Esophagus squamous epithelium (tissue), 5 donors: ENCODE results near the gene CAMKMT. TPM values are rescaled to one million over a fixed set of nuclear protein-coding genes. Genes with fewer than 3 reads are reported as not detected.

Experiments used
- DNase-seq: peaks from one replicate; lab custom pipeline; 2025; lab: John Stamatoyannopoulos, UW
- H3K27ac ChIP-seq, 4 donors: fragments of 200-600 bp; sonication (generic); one replicate each; pipeline ENCODE4 v1.5.1; 2016 to 2019; ENCODE audit warnings: mild to moderate bottlenecking in 1 of 4
- H3K27me3 ChIP-seq, 4 donors: fragments of 200-600 bp; sonication (generic); 1 replicate in 3 of 4; 2 replicates in 1 of 4; pipeline versions ENCODE4 v1.5.1 to v1.6.0; 2017 to 2021; ENCODE audit warnings: antibody characterized with exemption in 1 of 4
- H3K36me3 ChIP-seq, 3 donors: fragments of 200-600 bp; sonication (generic); one replicate each; pipeline ENCODE4 v1.5.1; 2016 to 2019
- H3K4me1 ChIP-seq, 3 donors: fragments of 200-600 bp; sonication (generic); one replicate each; pipeline ENCODE4 v1.5.1; 2017 to 2019
- H3K4me3 ChIP-seq, 4 donors: fragments of 200-600 bp; sonication (generic); 1 replicate in 3 of 4; 2 replicates in 1 of 4; pipeline ENCODE4 v1.5.1; 2016 to 2019; ENCODE audit warnings: mild to moderate bottlenecking in 2 of 4, moderate library complexity in 1 of 4
- H3K9me3 ChIP-seq, 3 donors: fragments of 200-600 bp; sonication (generic); one replicate each; pipeline ENCODE4 v1.5.1; 2016 to 2019
- POLR2A ChIP-seq, 4 donors: fragments of 450-650 bp; IDR thresholded peaks; one replicate each; pipeline ENCODE4 v1.6.1; 2017; ENCODE audit warnings: antibody characterized with exemption in 4 of 4, mild to moderate bottlenecking in 4 of 4, moderate library complexity in 3 of 4
- WGBS, 2 donors: methylation state at CpG; one replicate each; pipeline ENCODE4 v1.1.5; 2018; 5-methylcytosine and 5-hydroxymethylcytosine counted together
- intact Hi-C: fragments of 100-400 bp; cut with DNase I; formaldehyde crosslinking; loops from one replicate; pipeline ENCODE4 v1.15.0; 2022
- total RNA-seq, 4 donors: library from RNA; depleted of rRNA; stranded (reverse); fragments of >200 nt; gene quantifications; one replicate each; pipeline ENCODE4 v1.1.0, GENCODE V29; 2016
- TF ChIP-seq, protein P1 (sequence below), 6 experiments: fragments of 450-650 bp in 4 of 6; fragments of 200-600 bp in 2 of 6; sonication (generic) in 2 of 6; IDR thresholded peaks; one replicate each; pipeline ENCODE4 v1.5.1; 2016 to 2019; ENCODE audit warnings: antibody characterized with exemption in 6 of 6, mild to moderate bottlenecking in 4 of 6, moderate library complexity in 4 of 6
- donor health status: DM: yes; HTN: yes; CAD: no.

CAMKMT gene
- total RNA-seq, 4 donors from 2014 or later = 5.7 to 14.4 (median 10.6) TPM

DNA sequence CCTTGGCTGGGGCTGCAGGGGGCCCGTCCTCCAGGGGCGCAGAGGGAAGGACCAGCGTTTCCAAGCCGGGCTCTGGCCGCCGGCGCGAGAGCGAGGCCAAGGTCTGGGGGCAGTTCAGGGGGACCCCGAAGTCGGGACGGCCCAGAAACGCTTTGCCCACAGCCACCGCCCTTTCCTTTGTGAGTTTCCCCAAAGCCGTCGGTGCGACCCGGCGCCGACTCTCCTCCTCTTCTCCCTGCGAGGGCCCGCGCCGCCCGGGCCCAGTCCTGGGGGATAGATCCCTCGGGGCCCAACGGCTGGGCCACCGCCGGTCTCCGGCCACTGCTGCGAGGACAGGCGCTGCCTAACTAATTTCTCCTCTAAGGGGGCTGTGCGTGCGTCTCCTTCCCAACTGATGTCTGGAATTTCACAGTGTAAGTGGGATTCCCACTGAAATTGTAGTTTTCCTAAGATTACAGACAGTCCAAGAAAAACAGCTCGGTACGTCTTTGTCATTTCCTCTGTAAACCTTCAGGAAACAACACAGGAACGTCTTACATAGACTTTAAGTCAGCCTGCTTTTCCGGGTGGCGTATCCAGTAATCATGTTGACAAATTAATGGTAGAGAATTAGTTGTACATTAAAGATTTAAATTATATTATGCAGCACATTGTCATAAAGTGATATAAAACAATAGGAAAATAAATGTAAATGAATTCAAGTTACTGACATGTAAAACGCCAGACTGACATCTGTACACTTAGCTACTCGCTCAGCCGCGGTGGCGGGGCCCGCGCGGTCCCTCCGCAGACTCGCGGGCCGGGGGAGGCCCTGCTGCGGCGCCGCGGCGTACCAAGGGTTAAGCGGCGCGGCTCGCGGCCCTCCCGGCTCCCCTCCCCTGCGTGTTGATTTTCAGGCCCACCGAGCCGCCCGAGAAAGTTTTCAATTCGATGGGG, 440.4 kb downstream of the CAMKMT start:
- peaks cover 15 to 100% (median 29%) of the 10 kb centered on the region in 4 donors for H3K27me3 ChIP-seq
- peaks cover 10 to 22% (median 15%) of the 10 kb centered on the region in 3 donors for H3K4me1 ChIP-seq
- H3K36me3 ChIP-seq = no peaks in the 10 kb centered on the region
- H3K4me3 ChIP-seq = peak overlapping the region in 3 of 4 donors; percentile 11 to 55 (median 23)
- no peak overlapping the region for H3K27ac ChIP-seq
- TF ChIP-seq POLR2A (IDR thresholded peaks at IDR 0.05) = no peak
- TF ChIP-seq, protein P1, sequence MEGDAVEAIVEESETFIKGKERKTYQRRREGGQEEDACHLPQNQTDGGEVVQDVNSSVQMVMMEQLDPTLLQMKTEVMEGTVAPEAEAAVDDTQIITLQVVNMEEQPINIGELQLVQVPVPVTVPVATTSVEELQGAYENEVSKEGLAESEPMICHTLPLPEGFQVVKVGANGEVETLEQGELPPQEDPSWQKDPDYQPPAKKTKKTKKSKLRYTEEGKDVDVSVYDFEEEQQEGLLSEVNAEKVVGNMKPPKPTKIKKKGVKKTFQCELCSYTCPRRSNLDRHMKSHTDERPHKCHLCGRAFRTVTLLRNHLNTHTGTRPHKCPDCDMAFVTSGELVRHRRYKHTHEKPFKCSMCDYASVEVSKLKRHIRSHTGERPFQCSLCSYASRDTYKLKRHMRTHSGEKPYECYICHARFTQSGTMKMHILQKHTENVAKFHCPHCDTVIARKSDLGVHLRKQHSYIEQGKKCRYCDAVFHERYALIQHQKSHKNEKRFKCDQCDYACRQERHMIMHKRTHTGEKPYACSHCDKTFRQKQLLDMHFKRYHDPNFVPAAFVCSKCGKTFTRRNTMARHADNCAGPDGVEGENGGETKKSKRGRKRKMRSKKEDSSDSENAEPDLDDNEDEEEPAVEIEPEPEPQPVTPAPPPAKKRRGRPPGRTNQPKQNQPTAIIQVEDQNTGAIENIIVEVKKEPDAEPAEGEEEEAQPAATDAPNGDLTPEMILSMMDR (IDR thresholded peaks at IDR 0.05) = no peak
- WGBS, 2 donors = 8 to 16% methylated on average over 19 to 30 of the region's 67 CpGs
- no peaks in the 10 kb centered on the region for H3K9me3 ChIP-seq
- intact Hi-C loops = no loop called here
- DNase-seq = no peak

DNA sequence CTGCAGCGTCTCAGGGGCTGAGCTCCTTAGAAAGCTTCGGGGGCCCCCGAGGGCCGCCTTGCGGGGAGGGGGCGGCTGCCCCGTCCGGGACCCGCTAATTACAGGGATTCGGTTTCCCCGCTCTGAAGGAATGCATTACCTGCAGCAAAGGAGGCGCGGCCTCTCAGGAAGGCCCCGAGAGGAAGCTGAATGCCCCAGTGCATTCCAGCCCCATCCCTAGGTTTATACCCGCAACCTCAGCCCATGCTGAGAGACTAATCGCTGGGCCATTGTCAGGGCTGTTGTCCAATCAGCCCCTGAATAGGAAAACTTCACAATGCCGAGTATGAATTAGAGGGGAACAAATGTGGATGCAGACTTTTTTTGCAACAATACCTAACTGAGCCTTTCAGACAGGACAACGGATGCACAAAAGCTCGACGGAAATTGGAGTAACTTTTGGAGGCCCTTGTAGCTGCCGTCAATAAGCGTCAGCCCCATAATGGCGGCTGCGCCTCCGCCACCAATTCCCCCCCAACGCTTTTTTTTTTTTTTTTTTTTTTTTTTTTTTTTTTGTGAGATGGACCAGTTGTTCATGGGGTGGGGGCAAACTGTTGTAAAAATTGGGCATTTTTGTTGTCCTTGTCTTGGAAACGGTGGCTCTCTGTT, 441.2 kb downstream of the CAMKMT start:
- no peaks in the 10 kb centered on the region for H3K9me3 ChIP-seq
- intact Hi-C loops = no loop called here
- TF ChIP-seq, protein P1 (IDR thresholded peaks at IDR 0.05) = no peak
- TF ChIP-seq POLR2A (IDR thresholded peaks at IDR 0.05) = no peak
- H3K27ac ChIP-seq = no peak overlapping the region
- H3K36me3 ChIP-seq = no peaks in the 10 kb centered on the region
- DNase-seq = no peak
- H3K27me3 ChIP-seq = peaks cover 15 to 100% (median 29%) of the 10 kb centered on the region in 4 donors
- peak overlapping the region in 2 of 4 donors; percentile 23 to 55 for H3K4me3 ChIP-seq
- H3K4me1 ChIP-seq = peaks cover 10 to 22% (median 15%) of the 10 kb centered on the region in 3 donors
- 24% methylated on average over 9 to 15 of the region's 27 CpGs for WGBS, 2 donors

DNA sequence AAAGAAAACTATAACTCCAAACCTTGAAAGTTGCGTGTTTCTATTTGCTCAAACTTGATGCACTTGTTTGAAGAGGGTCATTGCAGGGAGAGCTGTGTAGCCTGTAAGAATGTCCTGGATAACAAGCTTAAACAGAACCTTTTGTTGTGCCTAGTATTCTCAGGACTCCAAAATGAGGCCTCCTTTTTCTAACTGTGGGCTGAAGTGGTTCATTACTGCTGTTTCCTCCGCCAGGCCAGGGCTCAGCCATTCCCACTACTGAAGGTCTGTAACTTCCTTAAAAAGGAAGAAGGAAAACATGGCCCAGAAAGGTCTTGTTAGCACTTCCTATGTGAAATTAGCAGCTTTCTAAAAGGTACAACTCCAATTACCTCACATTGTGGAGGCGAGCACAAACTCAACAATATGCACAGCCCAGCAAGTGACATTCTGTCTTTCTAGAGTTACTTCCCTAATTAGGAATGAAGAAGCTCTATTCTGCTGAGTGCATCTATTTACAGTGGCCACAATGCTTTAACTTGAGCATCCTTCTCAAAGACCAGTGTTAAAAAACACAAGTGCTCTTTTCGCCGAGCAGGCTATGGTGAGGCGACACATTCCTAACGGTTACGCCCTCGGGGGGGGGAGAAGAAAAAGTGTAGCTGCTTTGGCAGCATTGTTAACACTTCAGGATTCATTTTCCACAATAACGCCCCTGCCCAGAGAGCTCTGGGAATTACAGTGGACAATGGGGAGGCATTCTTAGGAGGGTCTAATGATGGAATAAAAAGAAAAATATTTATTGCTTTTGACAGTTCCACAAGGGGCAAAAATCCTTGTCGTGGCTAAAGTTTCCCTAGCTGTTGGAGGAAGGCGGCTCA, 442.9 kb downstream of the CAMKMT start:
- 42 to 49% methylated on average over 12 of the region's 12 CpGs for WGBS, 2 donors
- no peak for TF ChIP-seq POLR2A (IDR thresholded peaks at IDR 0.05)
- TF ChIP-seq, protein P1 (IDR thresholded peaks at IDR 0.05) = no peak
- peaks cover 15 to 100% (median 32%) of the 10 kb centered on the region in 4 donors for H3K27me3 ChIP-seq
- no peak overlapping the region for H3K27ac ChIP-seq
- H3K4me1 ChIP-seq = peaks cover 10 to 22% (median 15%) of the 10 kb centered on the region in 3 donors
- DNase-seq = no peak
- intact Hi-C loops = no loop called here
- no peaks in the 10 kb centered on the region for H3K36me3 ChIP-seq
- H3K4me3 ChIP-seq = no peak overlapping the region
- no peaks in the 10 kb centered on the region for H3K9me3 ChIP-seq

DNA sequence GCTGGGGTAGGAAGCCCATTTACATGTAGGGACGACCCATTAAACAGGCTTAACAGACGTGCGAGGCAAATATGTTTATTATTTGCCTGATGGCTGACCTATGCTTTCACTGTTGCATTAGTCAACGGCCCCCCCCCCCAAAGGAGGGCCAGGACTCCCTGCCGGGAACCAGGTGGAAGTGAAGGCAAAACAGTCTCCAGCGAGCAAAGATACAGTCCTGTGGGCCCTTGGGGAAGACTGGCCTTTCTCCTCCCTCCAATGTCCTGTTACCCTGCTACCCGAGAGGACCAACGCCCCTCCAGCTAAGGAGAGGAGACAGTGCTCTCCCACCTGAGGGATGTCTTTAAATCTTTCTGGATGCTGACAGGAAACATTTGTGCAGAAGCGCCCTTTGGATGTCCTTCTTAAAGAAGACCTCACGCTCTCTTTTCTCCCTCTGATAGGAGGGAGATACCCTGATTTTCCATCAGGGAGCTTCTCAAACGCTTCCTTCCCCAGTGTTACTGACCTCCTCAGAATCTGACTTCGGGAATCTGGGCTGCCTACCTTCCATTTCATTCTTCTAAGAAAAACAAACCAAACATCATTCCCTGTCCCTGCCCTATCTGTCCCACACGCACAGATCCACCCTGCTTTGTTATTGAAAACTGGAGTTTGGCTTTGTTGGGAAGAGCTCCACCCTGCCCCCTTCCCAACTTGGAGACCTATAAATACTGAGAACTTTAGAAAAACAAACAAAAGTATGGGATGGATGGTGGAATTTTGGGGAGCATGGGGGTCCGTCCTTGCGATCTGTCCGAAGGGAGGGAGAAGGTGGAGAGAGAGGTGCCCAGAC, 443.9 kb downstream of the CAMKMT start:
- WGBS, 2 donors = 11 to 19% methylated on average over 14 to 16 of the region's 16 CpGs
- no peak overlapping the region for H3K4me3 ChIP-seq
- no peaks in the 10 kb centered on the region for H3K9me3 ChIP-seq
- peaks cover 10 to 22% (median 15%) of the 10 kb centered on the region in 3 donors for H3K4me1 ChIP-seq
- intact Hi-C loops = no loop called here
- no peak for DNase-seq
- no peaks in the 10 kb centered on the region for H3K36me3 ChIP-seq
- no peak overlapping the region for H3K27ac ChIP-seq
- H3K27me3 ChIP-seq = peaks cover 15 to 100% (median 29%) of the 10 kb centered on the region in 4 donors
- TF ChIP-seq, protein P1 (IDR thresholded peaks at IDR 0.05) = no peak
- TF ChIP-seq POLR2A (IDR thresholded peaks at IDR 0.05) = no peak
